Left renal cortex interstitium (tissue), 4 donors: ENCODE measurements around the gene VKORC1. TPM values are rescaled to one million over a fixed set of nuclear protein-coding genes. Genes with fewer than 3 reads are reported as not detected.
"Not testable (repeated sequence)": the region's sequence is repeated elsewhere in the genome, so short reads cannot be mapped to it uniquely, and the experiment has no call there.

Experiments
- DNase-seq, 4 donors: peaks; one replicate each; pipeline ENCODE4 v3.0.0-alpha.2; 2013; ENCODE audit warnings: low read depth in 4 of 4, low spot score in 2 of 4, missing footprints in 1 of 4
- polyA plus RNA-seq, 4 donors: library from polyadenylated mRNA; unstranded; fragments of 120-200 nt; gene quantifications; one replicate each; pipeline ENCODE4 v1.2.1, GENCODE V29; 2013; ENCODE audit not compliant: insufficient read length in 4 of 4

VKORC1 gene
- polyA plus RNA-seq, 4 donors = 68.3 to 92.8 (median 73.0) TPM

- DNase-seq = no peak
These were observed 13.6 kb upstream of the VKORC1 start, which contains the start of gene BCKDK for GRCh38 chr16:31108035-31108793. BCKDK (plus strand) TSS chr16:31108386; CDS start chr16:31109224, 838 bp downstream.

GRCh38 chr16:31107465-31107867, 12.9 kb upstream of the VKORC1 start:
- DNase-seq = no peak

- DNase-seq = no peak
These were observed 12.2 kb upstream of the VKORC1 start for GRCh38 chr16:31106509-31107464.

DNA sequence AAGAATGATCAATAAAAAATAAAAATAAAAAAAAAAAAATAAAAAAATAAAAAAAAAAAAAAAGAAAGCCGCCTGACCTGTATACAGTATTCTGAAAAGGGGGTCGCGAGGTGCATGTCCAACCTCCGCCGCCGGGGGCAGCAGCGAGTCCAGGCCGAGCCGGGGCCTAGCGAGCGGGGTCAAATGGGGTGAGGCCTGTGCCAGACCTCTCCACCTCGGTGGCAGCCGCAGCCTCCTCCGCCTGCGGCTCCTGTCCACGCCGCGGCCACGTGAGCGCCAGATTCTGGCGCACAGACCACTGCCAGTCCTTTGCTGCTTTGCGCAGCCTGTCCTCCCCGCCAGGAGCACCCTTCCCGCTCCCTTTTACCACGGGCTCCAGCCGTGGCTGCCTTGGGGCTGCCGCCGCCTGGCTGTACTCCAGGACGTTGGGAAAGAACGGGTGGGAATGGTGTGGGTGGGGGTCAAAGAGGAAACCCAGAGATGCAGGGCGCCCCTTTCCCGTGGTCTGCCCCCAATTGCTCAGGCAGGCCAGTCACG, 11.1 kb upstream of the VKORC1 start:
- no peak for DNase-seq

DNA sequence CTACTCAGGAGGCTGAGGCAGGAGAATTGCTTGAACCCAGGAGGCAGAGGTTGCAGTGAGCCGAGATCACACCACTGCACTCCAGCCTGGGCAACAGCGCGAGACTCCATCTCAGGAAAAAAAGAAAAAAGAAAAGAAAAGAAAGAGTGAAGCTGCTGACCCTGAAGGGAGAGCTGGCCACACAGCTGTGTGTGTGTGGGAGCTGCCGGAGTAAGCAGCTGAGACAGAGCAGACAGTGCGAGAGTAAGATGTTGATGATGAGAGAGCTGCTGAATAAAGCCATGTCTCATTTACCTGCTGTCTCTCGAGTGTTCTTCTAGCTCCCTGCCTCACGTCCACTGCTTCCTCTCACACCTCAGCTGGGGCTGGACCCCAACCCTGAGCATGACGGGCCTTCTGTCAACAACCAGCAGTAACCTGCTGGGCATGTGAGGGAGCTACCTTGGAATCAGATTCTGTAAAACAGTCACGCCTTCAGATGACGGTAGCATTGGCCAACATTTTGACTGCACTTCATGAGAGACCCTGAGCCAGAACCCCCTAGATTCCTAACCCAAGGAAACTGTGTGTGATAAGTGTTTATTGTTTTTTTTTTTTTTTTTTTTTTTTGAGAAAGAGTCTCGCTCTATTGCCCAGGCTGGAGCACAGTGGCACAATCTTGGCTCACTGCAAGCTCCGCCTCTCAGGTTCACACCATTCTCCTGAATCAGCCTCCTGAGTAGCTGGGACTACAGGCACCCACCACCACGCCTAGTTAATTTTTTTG, 6.5 kb upstream of the VKORC1 start:
- DNase-seq = not testable (repeated sequence)

DNA sequence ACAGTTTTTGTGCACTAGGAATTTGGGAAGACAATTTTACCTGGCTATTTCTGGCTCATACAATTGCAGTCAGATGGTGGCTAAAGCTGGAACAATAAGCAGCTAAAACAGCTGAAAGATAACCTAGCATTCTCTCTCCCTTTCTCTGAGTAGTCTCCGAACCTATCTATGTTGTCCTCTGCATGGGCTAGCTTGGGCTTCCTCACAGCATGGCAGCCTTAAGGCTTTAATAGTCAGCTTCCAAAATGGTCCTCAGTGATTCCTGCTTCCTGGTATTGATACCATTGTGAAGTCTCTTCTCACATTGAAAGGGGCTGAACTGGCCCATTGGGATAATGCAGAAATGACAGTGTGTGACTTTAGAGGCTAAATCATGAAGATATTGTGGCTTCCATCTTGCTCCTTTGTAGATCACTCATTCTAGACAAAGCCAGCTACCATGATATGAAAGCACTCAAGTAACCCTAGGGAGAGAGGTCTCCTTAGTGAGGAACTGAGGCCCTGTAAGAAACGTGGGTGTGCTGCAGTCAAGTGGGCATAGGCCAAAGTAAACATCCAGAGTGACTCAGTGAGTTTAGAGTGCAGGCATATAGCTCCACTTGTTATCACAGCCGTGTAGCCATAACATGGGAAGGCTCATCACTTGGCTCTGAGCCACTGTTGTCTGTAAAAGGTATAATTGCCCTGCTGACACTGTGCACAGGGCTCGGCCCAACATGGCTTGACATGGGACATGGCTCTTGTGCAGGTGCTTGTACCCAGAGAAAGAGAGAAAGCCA, 5.5 kb upstream of the VKORC1 start:
- no peak for DNase-seq

DNA sequence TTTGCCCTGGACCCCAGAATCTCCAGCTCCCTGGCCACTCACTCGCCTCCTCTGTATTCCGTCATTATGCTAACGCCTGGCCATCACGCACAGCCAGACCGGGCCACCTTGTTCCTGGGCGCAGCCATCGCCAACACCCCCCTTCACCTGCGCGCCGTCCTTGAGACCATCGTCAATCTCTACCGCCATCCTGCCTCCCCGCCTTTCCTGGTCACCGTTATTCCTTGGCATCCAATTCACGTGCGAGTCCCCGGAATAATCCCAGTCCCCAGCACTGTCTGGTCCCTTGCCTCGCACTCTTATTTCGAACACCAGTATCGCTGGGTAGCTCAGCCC, 541 bp downstream of the VKORC1 start:
- DNase-seq = no peak

DNA sequence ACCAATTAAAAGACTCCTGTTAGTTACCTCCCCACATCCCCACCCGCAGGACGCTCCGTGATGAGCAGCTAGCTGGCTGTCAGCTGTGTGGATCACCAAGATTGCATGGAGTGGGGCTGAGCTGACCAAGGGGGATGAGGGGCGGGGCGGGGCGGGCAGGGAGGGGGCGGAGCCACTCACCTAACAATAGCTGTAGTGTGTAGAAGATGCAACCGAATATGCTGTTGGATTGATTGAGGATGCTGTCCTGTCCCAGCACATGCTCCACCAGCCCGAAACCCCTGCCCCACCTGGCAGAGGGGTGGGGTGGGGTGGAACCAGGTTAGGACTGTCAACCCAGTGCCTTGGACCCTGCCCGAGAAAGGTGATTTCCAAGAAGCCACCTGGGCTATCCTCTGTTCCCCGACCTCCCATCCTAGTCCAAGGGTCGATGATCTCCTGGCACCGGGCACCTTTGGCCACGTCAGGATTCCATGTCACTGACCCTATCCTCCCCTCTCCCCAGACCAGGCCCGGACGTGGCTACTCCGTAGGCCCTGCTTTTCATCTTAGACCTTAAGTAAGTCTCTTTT, 1.4 kb downstream of the VKORC1 start:
- DNase-seq = no peak

- DNase-seq = no peak
These were observed 2.3 kb downstream of the VKORC1 start for GRCh38 chr16:31092330-31092729.

GRCh38 chr16:31090540-31090939, 4.1 kb downstream of the VKORC1 start:
- DNase-seq = no peak

- no peak for DNase-seq
These were observed 5.4 kb downstream of the VKORC1 start for GRCh38 chr16:31089199-31089598.

- no peak for DNase-seq
These were observed 6.0 kb downstream of the VKORC1 start, which contains the start of gene PRSS53 for GRCh38 chr16:31088459-31089183. PRSS53 (minus strand) TSS chr16:31088943; CDS start chr16:31088809, 134 bp downstream.

GRCh38 chr16:31087971-31088370, 6.6 kb downstream of the VKORC1 start:
- no peak for DNase-seq

GRCh38 chr16:31087481-31087880, 7.1 kb downstream of the VKORC1 start:
- no peak for DNase-seq

DNA sequence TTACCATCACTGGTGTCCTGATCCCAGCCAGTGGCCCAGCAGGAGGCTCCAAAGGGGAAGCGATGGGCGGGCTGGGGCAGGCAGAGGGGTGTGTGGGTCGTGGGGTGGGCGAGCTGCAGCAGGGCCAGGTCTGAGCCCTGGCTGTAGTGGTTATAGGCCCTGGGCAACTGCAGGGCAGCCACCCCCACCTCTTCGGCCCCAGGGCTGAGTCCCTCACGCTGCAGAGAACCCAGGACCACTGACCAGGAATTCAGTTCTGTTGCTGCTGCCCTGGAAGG, 8.0 kb downstream of the VKORC1 start:
- no peak for DNase-seq

DNA sequence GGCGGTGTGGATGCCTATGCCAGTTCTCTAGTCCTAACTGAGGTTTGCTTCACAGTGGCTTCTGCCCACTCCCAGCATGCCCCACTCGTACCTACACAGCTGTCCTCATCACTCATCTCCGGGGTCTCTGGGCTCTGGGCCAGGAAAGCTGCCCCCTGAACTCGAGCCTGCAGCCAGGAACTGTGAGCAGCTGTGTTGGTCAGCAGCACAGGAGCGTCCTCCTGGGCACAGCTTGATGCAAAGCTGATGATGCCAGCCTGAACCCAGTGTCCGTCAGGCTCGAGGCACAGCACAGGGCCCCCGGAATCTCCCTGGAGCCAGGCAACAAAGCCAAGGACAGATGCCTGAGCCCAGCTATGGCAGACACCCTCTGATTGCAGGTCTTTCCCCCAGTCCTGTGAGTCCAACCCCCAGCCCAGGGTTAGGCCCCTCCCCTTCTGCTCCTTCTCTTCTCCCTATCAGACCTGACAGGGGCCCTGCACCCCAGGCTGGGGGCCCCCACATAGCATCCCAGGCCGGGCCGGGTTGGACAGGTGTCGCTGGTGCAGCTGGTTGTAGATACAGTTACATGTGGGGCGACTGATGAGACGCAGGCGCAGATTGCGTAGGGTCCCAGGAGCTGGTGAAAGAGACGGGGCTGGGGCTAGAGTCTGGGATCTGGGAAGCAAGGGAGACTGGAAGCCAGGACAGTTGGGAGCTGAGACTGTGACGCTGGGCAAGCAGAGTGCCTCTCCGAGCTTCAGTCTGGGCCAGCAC, 8.5 kb downstream of the VKORC1 start:
- no peak for DNase-seq

GRCh38 chr16:31085411-31085810, 9.2 kb downstream of the VKORC1 start:
- DNase-seq = no peak

DNA sequence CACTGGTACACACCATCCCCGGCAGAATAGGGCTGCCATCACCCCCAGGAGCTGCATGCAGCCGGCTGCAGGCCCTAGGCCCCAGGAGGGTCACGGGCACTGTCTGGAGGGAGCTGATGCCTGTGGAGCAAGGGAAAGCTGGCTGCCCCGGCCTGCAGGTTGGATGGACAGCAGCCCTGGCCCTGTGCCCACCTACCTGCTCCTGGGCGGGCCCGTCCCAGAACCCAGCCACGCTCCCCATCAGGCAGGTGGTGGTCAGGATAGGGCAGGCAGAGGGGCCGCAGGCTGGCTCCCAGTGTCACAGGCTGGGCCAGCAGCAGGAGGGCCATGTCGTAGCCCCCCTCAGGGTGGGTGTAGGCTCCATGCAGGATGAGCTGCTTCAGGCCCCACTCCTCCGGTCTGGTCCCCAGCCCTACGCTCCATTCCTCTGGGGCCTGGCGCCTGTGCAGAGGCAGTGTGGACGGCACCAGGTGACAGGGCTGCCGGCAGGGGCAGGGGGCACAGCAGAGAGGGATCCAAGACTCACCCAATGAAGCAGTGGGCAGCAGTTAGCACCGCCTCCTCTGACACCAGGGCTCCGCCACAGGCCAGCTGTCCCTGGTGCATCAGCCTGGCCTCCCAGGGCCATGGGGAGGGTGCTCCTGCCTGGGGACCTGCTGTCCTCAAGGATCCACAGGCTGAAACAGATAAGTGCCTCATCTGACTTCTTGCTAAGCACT, 9.9 kb downstream of the VKORC1 start:
- no peak for DNase-seq
